ENCODE results near the gene PDK1. TPM values are rescaled to one million over a fixed set of nuclear protein-coding genes. Genes with fewer than 3 reads are reported as not detected.

Gene PDK1
- total and polyA plus RNA-seq, 11 donors, result 6.7 to 69.0 (median 49.5) TPM

DNA sequence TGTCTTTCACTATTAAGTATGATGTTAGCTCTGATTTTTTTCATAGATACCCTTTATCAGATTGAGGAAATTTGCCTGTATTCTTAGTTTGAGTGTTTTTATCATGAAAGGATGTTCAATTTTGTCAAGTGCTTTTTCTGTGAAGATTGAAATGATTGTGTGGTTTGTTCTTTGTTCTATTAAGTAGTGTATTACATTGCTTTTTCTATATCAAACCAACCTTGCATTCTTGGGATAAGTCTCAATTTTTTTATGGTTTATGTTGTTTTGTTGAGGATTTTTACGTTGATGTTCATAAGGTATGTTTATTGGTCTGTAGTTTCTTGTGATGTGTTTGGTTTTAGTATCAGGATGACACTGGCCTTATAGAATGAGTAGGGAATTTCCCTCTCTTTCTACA is 19.1 kb downstream of the PDK1 start:
- DNase-seq (no peak), ATAC-seq (no peak)
- TF ChIP-seq POLR2A (IDR thresholded peaks at IDR 0.05), result no peak
- TF ChIP-seq, protein P1, sequence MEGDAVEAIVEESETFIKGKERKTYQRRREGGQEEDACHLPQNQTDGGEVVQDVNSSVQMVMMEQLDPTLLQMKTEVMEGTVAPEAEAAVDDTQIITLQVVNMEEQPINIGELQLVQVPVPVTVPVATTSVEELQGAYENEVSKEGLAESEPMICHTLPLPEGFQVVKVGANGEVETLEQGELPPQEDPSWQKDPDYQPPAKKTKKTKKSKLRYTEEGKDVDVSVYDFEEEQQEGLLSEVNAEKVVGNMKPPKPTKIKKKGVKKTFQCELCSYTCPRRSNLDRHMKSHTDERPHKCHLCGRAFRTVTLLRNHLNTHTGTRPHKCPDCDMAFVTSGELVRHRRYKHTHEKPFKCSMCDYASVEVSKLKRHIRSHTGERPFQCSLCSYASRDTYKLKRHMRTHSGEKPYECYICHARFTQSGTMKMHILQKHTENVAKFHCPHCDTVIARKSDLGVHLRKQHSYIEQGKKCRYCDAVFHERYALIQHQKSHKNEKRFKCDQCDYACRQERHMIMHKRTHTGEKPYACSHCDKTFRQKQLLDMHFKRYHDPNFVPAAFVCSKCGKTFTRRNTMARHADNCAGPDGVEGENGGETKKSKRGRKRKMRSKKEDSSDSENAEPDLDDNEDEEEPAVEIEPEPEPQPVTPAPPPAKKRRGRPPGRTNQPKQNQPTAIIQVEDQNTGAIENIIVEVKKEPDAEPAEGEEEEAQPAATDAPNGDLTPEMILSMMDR (IDR thresholded peaks at IDR 0.05), result no peak
- Histone ChIP-seq H3K4me1 (no peaks in the 10 kb centered on the region), H3K27me3 (no peaks in the 10 kb centered on the region), H3K4me3 (no peak overlapping the region), H3K27ac (no peak overlapping the region), H3K36me3 (peaks cover 0 to 82% (median 28%) of the 10 kb centered on the region in 9 donors), H3K9me3 (peaks cover 0 to 55% (median 34%) of the 10 kb centered on the region in 12 donors)
- intact Hi-C loops (cut with DNase I), result no loop called here
- WGBS, 4 donors, result 97 to 100% (median 98%) methylated on average over 1 of the region's 1 CpG

DNA sequence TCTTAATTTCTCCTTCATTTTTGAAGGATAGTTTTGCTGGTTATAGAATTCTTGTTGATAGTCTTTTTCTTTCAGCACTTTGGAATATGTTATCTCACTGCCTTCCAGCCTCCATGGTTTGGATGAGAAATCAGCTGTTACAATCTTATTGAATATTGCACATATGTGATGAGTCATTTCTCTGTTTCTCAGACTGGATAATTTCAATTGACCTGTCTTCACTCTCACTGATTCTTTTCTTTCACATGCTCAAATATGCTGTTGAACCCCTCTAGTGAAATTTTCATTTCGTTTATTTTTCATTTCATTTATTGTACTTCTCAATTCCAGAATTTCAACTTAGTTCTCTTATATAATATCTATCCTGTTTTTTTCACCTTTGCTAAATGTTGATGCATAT is 22.2 kb downstream of the PDK1 start:
- Histone ChIP-seq H3K4me3 (no peak overlapping the region), H3K36me3 (peaks cover 0 to 77% (median 13%) of the 10 kb centered on the region in 9 donors), H3K27me3 (no peaks in the 10 kb centered on the region), H3K27ac (no peak overlapping the region), H3K4me1 (no peaks in the 10 kb centered on the region), H3K9me3 (peaks cover 0 to 55% (median 34%) of the 10 kb centered on the region in 12 donors)
- intact Hi-C loops (cut with DNase I), result no loop called here
- TF ChIP-seq, protein P1 (IDR thresholded peaks at IDR 0.05), result no peak
- TF ChIP-seq POLR2A (IDR thresholded peaks at IDR 0.05), result no peak
- 94 to 100% (median 99%) methylated on average over 1 of the region's 1 CpG for WGBS, 4 donors
- DNase-seq (no peak), ATAC-seq (no peak)

DNA sequence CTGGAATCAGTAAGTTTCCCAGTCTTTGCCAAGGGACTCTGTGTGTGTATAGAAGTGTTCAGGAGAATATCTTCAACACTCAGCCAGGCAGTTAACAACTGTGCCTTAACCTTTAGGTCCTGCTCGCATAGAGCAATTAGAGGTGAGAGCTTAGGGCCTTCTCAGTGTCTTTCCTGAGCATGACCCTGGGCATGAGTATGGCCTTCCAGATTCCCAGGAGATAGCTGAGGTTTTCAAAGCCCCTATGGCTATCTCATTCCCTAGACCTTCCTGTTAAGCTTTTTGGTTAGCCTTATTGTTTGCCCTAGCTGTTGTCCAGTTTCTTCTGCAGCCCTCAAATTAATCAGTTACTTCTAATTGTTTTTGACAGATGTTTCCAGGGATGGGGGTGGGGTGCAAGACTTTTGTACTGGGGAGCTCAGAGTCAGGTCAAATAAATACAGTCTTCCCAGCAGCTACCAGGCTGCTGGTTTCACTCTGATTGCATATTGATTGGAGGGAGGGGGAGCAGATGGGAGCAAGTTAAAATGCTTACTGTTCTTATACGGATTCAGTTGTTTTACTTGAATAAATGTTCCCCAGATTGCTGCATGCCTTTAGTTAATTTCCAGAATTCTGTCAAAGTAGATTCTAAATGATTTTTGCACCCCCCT is 23.1 kb downstream of the PDK1 start:
- 89 to 94% (median 92%) methylated on average over 2 of the region's 2 CpGs for WGBS, 4 donors
- intact Hi-C loops (cut with DNase I), result no loop called here
- H3K4me1 ChIP-seq, result no peaks in the 10 kb centered on the region
- TF ChIP-seq, protein P1 (IDR thresholded peaks at IDR 0.05), result no peak
- no peak for TF ChIP-seq POLR2A (IDR thresholded peaks at IDR 0.05)
- no peak overlapping the region for H3K4me3 ChIP-seq
- peaks cover 0 to 68% (median 11%) of the 10 kb centered on the region in 9 donors for H3K36me3 ChIP-seq
- DNase-seq, result no peak
- H3K27me3 ChIP-seq, result no peaks in the 10 kb centered on the region
- H3K27ac ChIP-seq, result no peak overlapping the region
- no peak for ATAC-seq
- H3K9me3 ChIP-seq, result peaks cover 0 to 50% (median 33%) of the 10 kb centered on the region in 12 donors

DNA sequence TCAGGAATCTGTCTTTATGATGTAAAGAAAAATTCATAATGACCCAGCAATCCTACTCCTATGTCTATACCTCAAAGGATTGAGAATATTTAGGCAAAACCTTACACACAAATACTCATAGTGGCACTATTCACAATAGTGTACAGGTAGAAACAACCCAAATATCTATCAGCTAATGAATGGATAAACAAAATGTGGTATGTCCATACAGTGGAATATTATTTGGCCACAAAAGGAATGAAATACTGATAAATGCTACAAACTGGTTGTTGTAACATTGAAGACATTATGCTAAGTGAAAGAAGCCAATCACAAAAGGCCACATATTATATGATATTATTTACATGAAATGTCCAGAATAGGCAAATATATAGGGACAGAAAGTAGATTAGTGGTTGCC is 24.7 kb downstream of the PDK1 start:
- DNase-seq (no peak), ATAC-seq (no peak)
- Histone ChIP-seq H3K4me1 (no peaks in the 10 kb centered on the region), H3K9me3 (peaks cover 0 to 34% (median 21%) of the 10 kb centered on the region in 12 donors), H3K27ac (no peak overlapping the region), H3K36me3 (peaks cover 0 to 57% (median 11%) of the 10 kb centered on the region in 9 donors), H3K27me3 (no peaks in the 10 kb centered on the region), H3K4me3 (no peak overlapping the region)
- TF ChIP-seq, protein P1 (IDR thresholded peaks at IDR 0.05), result no peak
- no peak for TF ChIP-seq POLR2A (IDR thresholded peaks at IDR 0.05)
- intact Hi-C loops (cut with DNase I), result no loop called here

Data from heart left ventricle (tissue), 16 donors.